Esophagus squamous epithelium (tissue), 4 donors: ENCODE results near the gene SEPTIN2.

Source experiments
- POLR2A ChIP-seq, 4 donors: fragments of 450-650 bp; IDR thresholded peaks; one replicate each; pipeline ENCODE4 v1.6.1; 2017; ENCODE audit warnings: antibody characterized with exemption in 4 of 4, mild to moderate bottlenecking in 4 of 4, moderate library complexity in 3 of 4
- TF ChIP-seq, protein P1 (sequence below), 6 experiments: fragments of 450-650 bp in 4 of 6; fragments of 200-600 bp in 2 of 6; sonication (generic) in 2 of 6; IDR thresholded peaks; one replicate each; pipeline ENCODE4 v1.5.1; 2016 to 2019; ENCODE audit warnings: antibody characterized with exemption in 6 of 6, mild to moderate bottlenecking in 4 of 6, moderate library complexity in 4 of 6

DNA sequence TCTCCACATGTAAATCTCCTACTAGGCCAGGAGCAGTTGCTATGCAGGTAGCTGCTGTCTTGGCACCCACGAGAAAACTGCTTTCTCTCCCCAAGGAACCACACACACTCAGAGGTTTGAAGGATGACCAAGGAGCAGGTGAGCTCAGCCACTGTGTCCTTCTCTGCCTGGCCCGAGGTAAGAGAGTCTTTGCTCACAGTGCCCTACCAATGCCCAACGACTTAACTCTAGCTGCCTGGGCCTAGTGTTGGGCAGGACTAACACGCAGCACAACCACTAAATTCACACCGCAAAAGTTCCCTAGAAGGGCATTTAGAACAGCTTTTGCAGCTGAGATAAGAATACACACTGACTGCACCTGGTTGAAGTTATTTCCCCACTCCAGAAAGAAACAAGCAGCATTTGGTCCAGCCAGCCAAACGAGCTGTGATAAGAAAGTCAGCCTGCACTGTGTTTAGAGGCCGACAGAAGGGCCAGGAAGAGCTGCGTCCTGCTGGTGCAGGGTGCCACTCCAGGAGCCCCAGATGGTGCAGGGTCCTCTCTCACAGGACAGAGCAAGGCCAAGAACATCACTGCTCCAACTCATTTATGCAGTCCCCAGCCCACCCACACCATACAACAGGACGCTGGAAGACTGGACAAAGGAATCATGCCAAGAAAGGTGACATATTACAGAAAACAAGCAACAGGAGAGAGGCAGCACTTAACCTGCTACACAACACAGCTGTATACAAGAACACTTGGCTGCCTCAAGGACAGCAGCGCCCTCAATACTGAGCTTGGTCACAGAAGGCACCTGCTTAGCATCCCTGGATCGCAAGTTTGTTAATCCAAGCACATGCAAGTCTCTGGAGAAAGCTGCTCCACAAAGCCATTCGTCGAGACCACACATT, 12.7 kb upstream of the SEPTIN2 start:
- TF ChIP-seq, protein P1, sequence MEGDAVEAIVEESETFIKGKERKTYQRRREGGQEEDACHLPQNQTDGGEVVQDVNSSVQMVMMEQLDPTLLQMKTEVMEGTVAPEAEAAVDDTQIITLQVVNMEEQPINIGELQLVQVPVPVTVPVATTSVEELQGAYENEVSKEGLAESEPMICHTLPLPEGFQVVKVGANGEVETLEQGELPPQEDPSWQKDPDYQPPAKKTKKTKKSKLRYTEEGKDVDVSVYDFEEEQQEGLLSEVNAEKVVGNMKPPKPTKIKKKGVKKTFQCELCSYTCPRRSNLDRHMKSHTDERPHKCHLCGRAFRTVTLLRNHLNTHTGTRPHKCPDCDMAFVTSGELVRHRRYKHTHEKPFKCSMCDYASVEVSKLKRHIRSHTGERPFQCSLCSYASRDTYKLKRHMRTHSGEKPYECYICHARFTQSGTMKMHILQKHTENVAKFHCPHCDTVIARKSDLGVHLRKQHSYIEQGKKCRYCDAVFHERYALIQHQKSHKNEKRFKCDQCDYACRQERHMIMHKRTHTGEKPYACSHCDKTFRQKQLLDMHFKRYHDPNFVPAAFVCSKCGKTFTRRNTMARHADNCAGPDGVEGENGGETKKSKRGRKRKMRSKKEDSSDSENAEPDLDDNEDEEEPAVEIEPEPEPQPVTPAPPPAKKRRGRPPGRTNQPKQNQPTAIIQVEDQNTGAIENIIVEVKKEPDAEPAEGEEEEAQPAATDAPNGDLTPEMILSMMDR (IDR thresholded peaks at IDR 0.05): no peak
- TF ChIP-seq POLR2A (IDR thresholded peaks at IDR 0.05): no peak
